ENCODE results near the gene BLVRB.
"Not testable (repeated sequence)": the region's sequence is repeated elsewhere in the genome, so short reads cannot be mapped to it uniquely, and the experiment has no call there.

Gene BLVRB

GRCh38 chr19:40486017-40486416, 20.5 kb upstream of the BLVRB start:
- no peak for DNase-seq (ENCODE audit: low spot score)

GRCh38 chr19:40475878-40476644, 10.5 kb upstream of the BLVRB start:
- DNase-seq (ENCODE audit: low spot score) = not testable (repeated sequence)

- no peak for DNase-seq (ENCODE audit: low spot score)
Measured at GRCh38 chr19:40474737-40475136, 9.2 kb upstream of the BLVRB start.

GRCh38 chr19:40472516-40472915, 7.0 kb upstream of the BLVRB start:
- no peak for DNase-seq (ENCODE audit: low spot score)

GRCh38 chr19:40471111-40471510, 5.6 kb upstream of the BLVRB start:
- no peak for DNase-seq (ENCODE audit: low spot score)

GRCh38 chr19:40469011-40469410, 3.5 kb upstream of the BLVRB start:
- no peak for DNase-seq (ENCODE audit: low spot score)

GRCh38 chr19:40466985-40467734, 1.6 kb upstream of the BLVRB start, which contains the start of gene SPTBN4:
TSS of gene SPTBN4 (plus strand) at chr19:40467001. CDS start at chr19:40472622, 5,621 bp downstream.
- no peak for DNase-seq (ENCODE audit: low spot score)

GRCh38 chr19:40466219-40466984, 857 bp upstream of the BLVRB start:
- DNase-seq (ENCODE audit: low spot score) = no peak

GRCh38 chr19:40465025-40465556, 454 bp downstream of the BLVRB start:
- DNase-seq (ENCODE audit: low spot score) = peak; percentile 45

- peak; percentile 79 for DNase-seq (ENCODE audit: low spot score)
Measured at GRCh38 chr19:40464059-40465024, 1.2 kb downstream of the BLVRB start.

- DNase-seq (ENCODE audit: low spot score) = not testable (repeated sequence)
Measured at GRCh38 chr19:40463587-40464037, 1.9 kb downstream of the BLVRB start.

GRCh38 chr19:40461669-40462221, 3.8 kb downstream of the BLVRB start:
- peak; percentile 23 for DNase-seq (ENCODE audit: low spot score)

GRCh38 chr19:40460185-40460584, 5.4 kb downstream of the BLVRB start:
- DNase-seq (ENCODE audit: low spot score) = no peak

- no peak for DNase-seq (ENCODE audit: low spot score)
Measured at GRCh38 chr19:40458597-40458974, 7.0 kb downstream of the BLVRB start.

GRCh38 chr19:40457953-40458596, 7.5 kb downstream of the BLVRB start:
- DNase-seq (ENCODE audit: low spot score) = no peak

- no peak for DNase-seq (ENCODE audit: low spot score)
Measured at GRCh38 chr19:40457048-40457447, 8.5 kb downstream of the BLVRB start.

- DNase-seq (ENCODE audit: low spot score) = not testable (repeated sequence)
Measured at GRCh38 chr19:40453943-40454342, 11.6 kb downstream of the BLVRB start.

GRCh38 chr19:40453151-40453735, 12.3 kb downstream of the BLVRB start:
- no peak for DNase-seq (ENCODE audit: low spot score)

GRCh38 chr19:40452016-40452415, 13.5 kb downstream of the BLVRB start:
- DNase-seq (ENCODE audit: low spot score) = no peak

- no peak for DNase-seq (ENCODE audit: low spot score)
Measured at GRCh38 chr19:40450664-40451063, 14.9 kb downstream of the BLVRB start.

Measured in pons (tissue), 1 donor.